Caco-2 (cell line): ENCODE data around the gene SLC4A9. TPM values are rescaled to one million over a fixed set of nuclear protein-coding genes. Genes with fewer than 3 reads are reported as not detected.

Experiments
- BruUV-seq: library from RNA; stranded (reverse); fragments of 400-500 nt; replicated peaks from 2 replicates; lab custom pipeline; 2021; lab: Mats Ljungman, UMichigan
- CTCF ChIA-PET: fragments of 300-600 bp; sonication (Branson Sonifier 250); formaldehyde crosslinking; loops from one replicate; lab custom pipeline; 2022; ENCODE audit warnings: antibody characterized with exemption; lab: Charles Lee
- POLR2A ChIA-PET: fragments of 300-600 bp; sonication (Branson Sonifier 250); formaldehyde crosslinking; loops from one replicate; lab custom pipeline; 2022; ENCODE audit warnings: antibody characterized with exemption; lab: Charles Lee
- DNase-seq, 2 experiments: peaks; one replicate each; pipeline versions ENCODE4 v3.0.0 to v3.0.0-alpha.2; 2020 to 2022
- H3K27me3 ChIP-seq: replicated peaks from 2 replicates; pipeline ENCODE4 v1.6.0; 2011; ENCODE audit warnings: low read length; ENCODE audit not compliant: control insufficient read depth, insufficient read depth
- H3K36me3 ChIP-seq: 2 replicates; pipeline ENCODE4 v1.5.1; 2011; ENCODE audit warnings: low read length; ENCODE audit not compliant: control insufficient read depth, insufficient read depth
- H3K4me1 ChIP-seq: fragments of 250-450 bp; sonication (Bioruptor Pico); 2 replicates; pipeline ENCODE4 v1.5.1; 2020; ENCODE audit warnings: mild to moderate bottlenecking
- H3K4me3 ChIP-seq: 2 replicates; pipeline ENCODE4 v1.5.1; 2011; ENCODE audit warnings: low read depth, mild to moderate bottlenecking, control low read depth, low read length
- H3K9me3 ChIP-seq: fragments of 250-450 bp; sonication (Bioruptor Pico); 2 replicates; pipeline ENCODE4 v1.5.1; 2020; ENCODE audit warnings: mild to moderate bottlenecking, moderate library complexity
- H3K27ac Mint-ChIP-seq: one replicate; pipeline ENCODE4 v1.8.0; 2022; ENCODE audit warnings: mixed read lengths; ENCODE audit not compliant: unreplicated experiment
- H3K27me3 Mint-ChIP-seq: one replicate; pipeline ENCODE4 v1.8.0; 2022; ENCODE audit warnings: mixed read lengths; ENCODE audit not compliant: insufficient read depth, unreplicated experiment
- H3K36me3 Mint-ChIP-seq: one replicate; pipeline ENCODE4 v1.8.0; 2022; ENCODE audit warnings: mild to moderate bottlenecking, mixed read lengths; ENCODE audit not compliant: insufficient read depth, unreplicated experiment
- H3K4me1 Mint-ChIP-seq: one replicate; pipeline ENCODE4 v1.8.0; 2022; ENCODE audit warnings: low read depth, mixed read lengths; ENCODE audit not compliant: unreplicated experiment
- H3K4me3 Mint-ChIP-seq: one replicate; pipeline ENCODE4 v1.8.0; 2022; ENCODE audit warnings: mild to moderate bottlenecking, moderate library complexity, mixed read lengths; ENCODE audit not compliant: unreplicated experiment
- H3K9me3 Mint-ChIP-seq: one replicate; pipeline ENCODE4 v1.8.0; 2022; ENCODE audit warnings: mixed read lengths; ENCODE audit not compliant: unreplicated experiment
- CTCF ChIP-seq, 2 experiments: fragments of 200-600 bp in 1 of 2; IDR thresholded peaks; 1 replicate in 1 of 2; 2 replicates in 1 of 2; pipeline versions ENCODE4 v1.5.1 to v1.8.0; 2011 to 2022; ENCODE audit warnings: antibody characterized with exemption in 1 of 2, control low read depth in 1 of 2, inconsistent platforms in 1 of 2, low read depth in 1 of 2, low read length in 1 of 2, mild to moderate bottlenecking in 1 of 2, moderate library complexity in 1 of 2; ENCODE audit not compliant: insufficient read depth in 1 of 2, severe bottlenecking in 1 of 2, unreplicated experiment in 1 of 2
- intact Hi-C: fragments of 100-400 bp; cut with micrococcal nuclease; formaldehyde crosslinking; loops from one replicate; pipeline ENCODE4 v1.10.0; 2022; ENCODE audit not compliant: unreplicated experiment
- total RNA-seq: library from RNA; stranded (reverse); gene quantifications from 2 replicates; pipeline ENCODE4 v1.2.3, GENCODE V29; 2022

SLC4A9 gene
- total RNA-seq, 1 experiment from 2014 or later = 0.11 TPM

GRCh38 chr5:140372971-140373487, 13.0 kb downstream of the SLC4A9 start:
- BruUV-seq = no TSS peak
- intact Hi-C loops = loop anchor here (1.0 to 5.0 kb wide), 5 partner anchors 28 to 347 kb away; partner anchors contain the start of genes ANKHD1, EIF4EBP3 and WDR55
- Mint-ChIP-seq H3K27ac (no peak overlapping the region), H3K4me1 (peaks cover 16% of the 10 kb centered on the region), H3K27me3 (no peaks in the 10 kb centered on the region), H3K36me3 (no peaks in the 10 kb centered on the region), H3K4me3 (no peak overlapping the region), H3K9me3 (no peaks in the 10 kb centered on the region)
- Histone ChIP-seq H3K36me3 (no peaks in the 10 kb centered on the region), H3K4me3 (no peak overlapping the region), H3K27me3 (no peaks in the 10 kb centered on the region), H3K9me3 (no peaks in the 10 kb centered on the region), H3K4me1 (no peaks in the 10 kb centered on the region)
- ChIA-PET CTCF (interaction anchor here (0.6 to 2.0 kb wide), 18 partner anchors 10 to 347 kb away, joined by 3 to 11 read pairs (median 4); partner anchors contain the start of genes ANKHD1, EIF4EBP3, HARS1 and HBEGF), POLR2A (interaction anchor here (0.7 kb wide), 1 partner anchor 29 kb away, joined by 3 read pairs; the partner anchor contains the start of gene ANKHD1)
- DNase-seq = peak; percentile 76 to 78
- TF ChIP-seq CTCF (IDR thresholded peaks at IDR 0.05; ENCODE audit: insufficient read depth in 1 of 2, low read depth in 1 of 2, low read length in 1 of 2, severe bottlenecking in 1 of 2, unreplicated experiment in 1 of 2) = peak; percentile 86

GRCh38 chr5:140381351-140381750, 21.4 kb downstream of the SLC4A9 start:
- Mint-ChIP-seq H3K27me3 (no peaks in the 10 kb centered on the region), H3K4me1 (no peaks in the 10 kb centered on the region), H3K27ac (no peak overlapping the region), H3K9me3 (no peaks in the 10 kb centered on the region), H3K4me3 (no peak overlapping the region), H3K36me3 (no peaks in the 10 kb centered on the region)
- Histone ChIP-seq H3K4me3 (no peak overlapping the region), H3K9me3 (no peaks in the 10 kb centered on the region), H3K4me1 (no peaks in the 10 kb centered on the region), H3K36me3 (no peaks in the 10 kb centered on the region), H3K27me3 (no peaks in the 10 kb centered on the region)
- CTCF ChIA-PET = no interaction called here
- DNase-seq = no peak
- intact Hi-C loops = no loop called here
- no TSS peak for BruUV-seq
- POLR2A ChIA-PET = interaction anchor here (0.6 kb wide), 1 partner anchor 338 kb away, joined by 6 read pairs; no protein-coding TSS in a partner anchor
- TF ChIP-seq CTCF (IDR thresholded peaks at IDR 0.05; ENCODE audit: insufficient read depth in 1 of 2, low read depth in 1 of 2, low read length in 1 of 2, severe bottlenecking in 1 of 2, unreplicated experiment in 1 of 2) = no peak

GRCh38 chr5:140381972-140382371, 22.0 kb downstream of the SLC4A9 start:
- TF ChIP-seq CTCF (IDR thresholded peaks at IDR 0.05; ENCODE audit: insufficient read depth in 1 of 2, low read depth in 1 of 2, low read length in 1 of 2, severe bottlenecking in 1 of 2, unreplicated experiment in 1 of 2) = no peak
- Histone ChIP-seq H3K36me3 (no peaks in the 10 kb centered on the region), H3K4me3 (no peak overlapping the region), H3K4me1 (no peaks in the 10 kb centered on the region), H3K27me3 (no peaks in the 10 kb centered on the region), H3K9me3 (no peaks in the 10 kb centered on the region)
- intact Hi-C loops = no loop called here
- Mint-ChIP-seq H3K4me3 (no peak overlapping the region), H3K9me3 (no peaks in the 10 kb centered on the region), H3K4me1 (no peaks in the 10 kb centered on the region), H3K27ac (no peak overlapping the region), H3K36me3 (no peaks in the 10 kb centered on the region), H3K27me3 (no peaks in the 10 kb centered on the region)
- no TSS peak for BruUV-seq
- ChIA-PET CTCF (no interaction called here), POLR2A (no interaction called here)
- no peak for DNase-seq
